Erythroblast (primary cell): Measurements from ENCODE around the gene CDC7.
"Not testable (repeated sequence)": the region's sequence is repeated elsewhere in the genome, so short reads cannot be mapped to it uniquely, and the experiment has no call there.

Experiments used
- GATA1 ChIP-seq: IDR thresholded peaks from 2 replicates; pipeline ENCODE4 v1.6.1; 2011; ENCODE audit warnings: low read depth, mild to moderate bottlenecking, control low read depth, low read length, moderate library complexity
- POLR2A ChIP-seq: IDR thresholded peaks from 2 replicates; pipeline ENCODE4 v1.6.1; 2011; ENCODE audit warnings: mild to moderate bottlenecking, low read length

DNA sequence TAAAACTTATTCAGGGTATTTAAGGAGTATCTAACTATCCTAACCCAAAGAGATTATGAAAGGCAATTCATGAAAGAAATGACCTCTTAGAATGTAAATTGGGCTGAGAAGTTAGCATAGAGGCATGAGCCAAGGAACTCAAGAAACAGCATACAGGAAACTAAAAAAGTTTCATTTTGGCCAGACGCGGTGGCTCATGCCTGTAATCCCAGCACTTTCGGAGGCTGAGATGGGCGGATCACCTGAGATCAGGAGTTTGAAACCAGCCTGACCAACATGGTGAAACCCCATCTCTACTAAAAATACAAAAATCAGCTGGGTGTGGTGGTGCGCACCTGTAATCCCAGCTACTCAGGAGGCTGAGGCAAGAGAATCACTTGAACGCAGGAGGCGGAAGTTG is 16.0 kb downstream of the CDC7 start:
- TF ChIP-seq POLR2A, GATA1: not testable (repeated sequence)
